NCI-H2196 (cell line): ENCODE measurements around the gene CFAP46.

Experiments used
- DNase-seq: peaks from one replicate; lab custom pipeline; 2025; ENCODE audit not compliant: unreplicated experiment; lab: John Stamatoyannopoulos, UW

CFAP46 gene

DNA sequence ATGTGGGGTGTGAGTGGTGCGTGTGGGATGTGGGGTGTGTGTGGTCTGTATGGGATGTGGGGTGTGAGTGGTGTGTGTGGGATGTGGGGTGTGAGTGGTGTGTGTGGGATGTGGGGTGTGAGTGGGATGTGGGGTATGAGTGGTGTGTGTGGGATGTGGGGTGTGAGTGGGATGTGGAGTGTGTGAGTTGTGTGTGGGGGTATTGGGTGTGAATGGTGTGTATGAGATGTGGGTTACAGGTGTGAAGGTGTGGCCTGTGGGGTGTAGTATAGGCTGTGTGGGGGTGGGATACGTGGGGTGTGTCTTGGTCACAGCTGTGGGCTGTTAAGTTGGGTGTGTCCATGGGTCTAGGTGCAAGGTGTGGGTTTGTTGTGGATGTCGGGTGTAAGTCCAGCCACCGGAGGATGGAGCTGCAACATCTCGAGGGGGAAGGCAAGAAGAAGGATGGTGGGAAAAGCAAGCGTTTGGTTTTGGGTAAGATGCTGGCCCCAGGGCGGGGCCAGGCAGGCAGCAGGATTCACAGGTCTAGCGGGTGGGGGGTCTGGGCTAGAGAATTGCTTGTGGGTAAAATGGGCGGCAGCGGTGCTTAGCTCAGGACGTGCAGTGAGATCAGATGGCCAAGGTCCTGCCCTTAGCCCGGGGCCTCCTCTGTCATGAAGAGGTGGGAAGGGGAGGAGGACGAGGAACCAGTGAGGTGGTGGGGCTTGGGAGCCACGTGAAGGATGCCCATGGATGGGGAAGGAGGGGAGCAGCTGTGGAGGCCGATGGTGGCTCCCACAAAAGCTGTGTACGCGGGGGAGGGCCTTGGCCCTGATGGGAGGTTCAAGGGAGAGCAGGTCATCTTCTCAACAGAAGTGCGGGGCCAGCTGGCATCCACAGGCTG is 60.1 kb downstream of the CFAP46 start:
- no peak for DNase-seq

- no peak for DNase-seq
Measured at GRCh38 chr10:132881186-132881920, 61.0 kb downstream of the CFAP46 start.

- DNase-seq, result no peak
Measured at GRCh38 chr10:132880128-132880981, 62.0 kb downstream of the CFAP46 start.

DNA sequence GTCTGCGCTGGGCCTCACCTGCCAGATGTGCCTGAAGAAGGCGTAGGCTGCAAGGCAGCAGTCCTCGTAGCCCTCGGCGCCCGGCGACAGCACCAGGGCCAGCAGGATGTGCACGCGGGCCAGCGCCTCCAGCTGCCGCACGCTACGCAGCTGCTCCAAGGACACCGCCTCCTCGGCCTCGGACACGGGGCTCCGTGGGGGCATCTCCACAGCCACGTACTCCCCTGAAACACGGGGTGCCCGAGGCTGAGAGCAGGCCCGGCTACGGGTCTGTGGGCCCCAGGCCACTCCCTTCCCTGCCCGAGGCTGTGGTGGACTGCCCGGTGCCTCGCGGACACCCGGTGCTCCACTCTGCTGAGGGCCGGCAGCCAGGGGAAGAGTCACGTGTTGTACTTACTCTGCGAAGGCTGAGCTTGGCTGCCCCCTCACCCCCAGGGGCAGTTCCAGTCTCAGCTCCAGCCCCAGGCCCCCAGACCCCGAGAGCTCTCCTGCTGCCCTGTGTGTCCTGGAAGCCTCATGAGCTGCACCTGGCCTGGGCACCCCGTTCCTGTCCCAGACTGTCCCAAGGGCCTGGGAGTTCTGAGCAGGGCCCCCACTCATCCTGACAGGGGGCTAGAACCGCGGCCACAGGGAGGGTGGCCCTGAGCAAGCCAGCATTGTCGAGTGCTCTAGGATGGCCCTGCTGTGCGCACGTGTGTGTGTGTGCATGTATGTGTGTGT is 62.8 kb downstream of the CFAP46 start:
- no peak for DNase-seq

- DNase-seq, result no peak
Measured at GRCh38 chr10:132878730-132879407, 63.5 kb downstream of the CFAP46 start.

- DNase-seq, result no peak
Measured at GRCh38 chr10:132878091-132878729, 64.2 kb downstream of the CFAP46 start.

GRCh38 chr10:132877473-132877872 is 64.9 kb downstream of the CFAP46 start:
- DNase-seq, result no peak

- DNase-seq, result no peak
Measured at GRCh38 chr10:132876993-132877431, 65.4 kb downstream of the CFAP46 start.

GRCh38 chr10:132876131-132876860 is 66.1 kb downstream of the CFAP46 start:
- no peak for DNase-seq

- DNase-seq, result no peak
Measured at GRCh38 chr10:132875435-132875834, 66.9 kb downstream of the CFAP46 start.

GRCh38 chr10:132873395-132873794 is 69.0 kb downstream of the CFAP46 start:
- no peak for DNase-seq

DNA sequence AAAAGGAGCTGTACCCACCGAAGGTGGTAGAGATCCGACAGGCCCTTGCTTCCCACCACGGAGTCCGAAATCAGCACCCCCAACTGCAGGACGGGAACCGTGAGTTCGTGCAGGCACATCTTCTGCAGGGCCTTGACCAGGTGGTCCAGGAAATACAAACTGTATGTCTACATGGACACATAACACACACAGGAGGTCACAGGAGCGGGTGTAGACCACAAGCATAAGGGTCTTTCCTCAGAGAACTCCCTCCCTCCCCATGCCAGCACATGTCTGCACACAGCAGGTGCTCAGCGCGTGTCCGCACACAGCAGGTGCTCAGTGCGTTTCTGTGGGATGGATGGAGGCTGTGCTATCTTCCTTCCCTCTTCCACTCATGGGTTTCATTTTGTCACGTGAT is 69.7 kb downstream of the CFAP46 start:
- no peak for DNase-seq

DNA sequence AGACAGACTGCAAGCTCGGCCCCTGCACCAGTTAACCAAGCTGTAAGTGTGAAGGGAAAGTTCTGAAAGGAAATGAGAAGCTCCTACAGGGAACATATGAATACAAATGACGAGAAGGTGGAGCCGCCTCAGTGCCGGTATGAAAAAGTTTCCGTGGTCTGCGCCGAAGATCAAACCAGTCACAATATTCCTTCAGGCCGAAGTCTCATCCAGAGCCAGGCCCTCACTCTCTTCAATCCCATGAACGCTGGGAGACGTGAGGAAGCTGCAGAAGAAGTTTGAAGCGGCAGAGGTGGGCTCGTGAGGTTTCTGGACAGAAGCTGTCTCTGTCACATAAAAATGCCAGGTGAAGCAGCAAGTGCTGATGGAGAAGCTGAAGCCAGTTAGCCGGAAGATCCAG is 71.9 kb downstream of the CFAP46 start:
- no peak for DNase-seq

DNA sequence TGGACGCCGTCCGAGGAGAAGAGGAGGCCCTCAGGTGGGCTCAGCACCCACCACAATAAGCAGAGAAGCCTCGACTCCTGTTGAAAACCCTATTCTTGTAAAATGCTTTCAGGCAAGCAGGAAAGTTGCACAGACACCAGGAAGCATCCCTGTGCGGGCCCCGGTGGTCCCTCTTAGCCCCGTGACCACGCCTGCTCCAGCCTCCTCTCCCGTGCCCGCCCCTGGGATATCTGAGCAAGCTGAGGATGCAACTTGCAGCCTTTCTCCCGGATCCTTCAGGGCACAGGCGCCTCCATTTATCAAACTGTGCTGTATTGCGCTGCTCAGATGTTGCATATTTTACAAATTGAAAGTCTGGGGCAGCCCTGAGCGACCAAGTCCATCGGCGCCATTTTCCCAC is 72.7 kb downstream of the CFAP46 start:
- DNase-seq, result no peak

DNA sequence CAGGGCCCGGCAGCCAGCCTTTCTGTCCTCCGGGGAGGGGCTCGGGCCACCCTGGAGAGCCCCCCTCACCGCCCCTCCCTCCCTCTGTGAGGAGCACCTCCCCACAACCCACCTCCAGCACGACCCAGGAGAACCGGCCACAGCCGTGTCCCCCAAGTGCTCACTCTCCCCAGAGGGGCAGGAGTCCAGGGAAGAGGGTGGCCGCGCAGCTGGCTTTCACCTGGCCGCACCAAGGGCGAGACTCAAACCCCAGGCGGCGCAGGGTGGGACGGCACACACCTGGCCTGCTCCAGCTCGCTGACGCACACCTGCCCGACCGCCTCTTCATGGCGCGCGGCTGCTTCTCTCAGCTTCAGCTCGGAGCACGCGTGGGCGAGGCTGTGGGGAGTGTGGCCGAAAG is 73.4 kb downstream of the CFAP46 start:
- no peak for DNase-seq

DNA sequence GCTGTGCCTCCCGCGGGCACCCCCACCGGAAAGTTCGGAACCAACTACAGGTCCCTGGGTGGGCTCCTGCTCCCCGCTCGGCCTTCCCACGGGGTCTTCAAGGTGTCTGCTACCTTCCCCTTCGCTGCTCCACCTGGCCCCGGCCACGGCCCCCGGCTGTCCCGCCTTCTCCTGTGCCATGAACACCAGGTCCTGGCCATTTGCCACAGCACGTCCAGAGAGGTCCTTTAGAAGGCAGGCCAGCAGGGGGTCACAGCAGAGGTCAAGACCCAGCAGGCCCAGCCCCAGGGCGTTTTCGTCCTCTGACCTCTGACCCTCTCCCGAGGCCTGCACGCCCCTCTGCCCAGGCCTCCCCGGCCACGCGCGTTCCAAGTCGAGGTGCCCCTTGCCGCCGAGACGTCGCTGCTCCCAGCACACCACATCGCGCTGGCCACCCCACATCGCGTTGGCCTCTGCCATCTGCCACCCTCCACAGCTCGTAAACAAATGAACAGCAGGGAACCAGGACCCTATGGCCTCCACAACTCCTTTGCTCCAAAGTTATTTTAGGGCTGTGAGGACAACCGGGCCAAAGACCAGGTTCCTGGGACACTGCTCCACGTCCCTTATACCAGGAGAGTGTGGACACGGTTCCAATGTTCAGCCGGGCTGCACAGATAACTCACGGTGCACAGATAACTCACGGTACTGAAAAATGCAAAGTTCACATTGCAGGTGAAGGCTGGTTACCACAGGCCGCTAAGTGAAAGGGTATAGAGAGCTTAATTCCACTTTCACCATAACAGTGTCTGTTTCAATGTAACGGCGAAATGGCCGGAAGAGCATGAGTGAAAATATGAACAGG is 74.3 kb downstream of the CFAP46 start:
- no peak for DNase-seq

DNA sequence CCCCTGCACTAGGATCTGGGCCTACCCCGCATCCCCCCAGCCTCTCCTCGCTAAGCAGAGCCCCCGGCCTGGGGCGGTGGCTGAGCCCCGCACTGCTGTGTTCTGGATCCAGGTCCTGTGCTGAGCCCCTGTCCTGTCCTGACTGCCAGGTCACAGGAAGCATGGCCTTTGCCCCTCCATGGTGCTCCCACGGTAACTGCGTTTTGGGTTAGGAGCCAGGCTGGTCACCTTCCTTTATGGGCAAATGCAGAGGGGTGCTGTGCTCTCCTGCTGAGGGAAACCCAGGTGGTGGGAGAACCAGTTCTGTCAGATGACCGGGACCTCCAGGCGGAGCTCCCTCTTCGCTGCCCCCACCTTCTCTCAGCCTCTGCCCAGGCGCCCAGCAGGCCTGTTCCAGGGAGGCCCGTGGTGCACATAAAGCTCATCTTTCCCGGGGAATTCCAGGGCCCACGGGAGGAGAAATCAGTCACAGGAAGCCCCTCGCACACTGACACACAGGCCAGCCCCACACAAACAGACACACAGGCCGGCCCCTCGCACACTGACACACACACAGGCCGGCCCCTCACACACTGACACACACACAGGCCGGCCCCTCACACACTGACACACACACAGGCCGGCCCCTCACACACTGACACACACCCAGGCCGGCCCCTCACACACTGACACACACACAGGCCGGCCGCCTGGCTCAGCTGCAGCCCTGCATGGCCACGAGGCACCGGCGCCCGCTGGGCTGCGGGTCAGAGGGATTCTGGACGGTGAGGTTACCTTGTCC is 75.6 kb downstream of the CFAP46 start:
- DNase-seq, result no peak
